ENCODE measurements around the gene HCAR2.
"Not testable (repeated sequence)": the region's sequence is repeated elsewhere in the genome, so short reads cannot be mapped to it uniquely, and the experiment has no call there.

- not testable (repeated sequence) for TF ChIP-seq POLR2AphosphoS5 (IDR thresholded peaks at IDR 0.05; ENCODE audit: low read depth, low read length); TAF1 (IDR thresholded peaks at IDR 0.05; ENCODE audit: borderline replicate concordance, low read depth, low read length); POLR2A (IDR thresholded peaks at IDR 0.05; ENCODE audit: low read depth, low read length)
Measured at GRCh38 chr12:122653291-122653690, 49.9 kb downstream of the HCAR2 start.

All from GM12892 (cell line).